NCI-H2171 treated with DMSO at 0.1 percent for 48 hours (cell line): Measurements from ENCODE around the gene BIN2.

Source experiments
- DNase-seq: peaks from one replicate; lab custom pipeline; 2025; lab: John Stamatoyannopoulos, UW

Gene BIN2

DNA sequence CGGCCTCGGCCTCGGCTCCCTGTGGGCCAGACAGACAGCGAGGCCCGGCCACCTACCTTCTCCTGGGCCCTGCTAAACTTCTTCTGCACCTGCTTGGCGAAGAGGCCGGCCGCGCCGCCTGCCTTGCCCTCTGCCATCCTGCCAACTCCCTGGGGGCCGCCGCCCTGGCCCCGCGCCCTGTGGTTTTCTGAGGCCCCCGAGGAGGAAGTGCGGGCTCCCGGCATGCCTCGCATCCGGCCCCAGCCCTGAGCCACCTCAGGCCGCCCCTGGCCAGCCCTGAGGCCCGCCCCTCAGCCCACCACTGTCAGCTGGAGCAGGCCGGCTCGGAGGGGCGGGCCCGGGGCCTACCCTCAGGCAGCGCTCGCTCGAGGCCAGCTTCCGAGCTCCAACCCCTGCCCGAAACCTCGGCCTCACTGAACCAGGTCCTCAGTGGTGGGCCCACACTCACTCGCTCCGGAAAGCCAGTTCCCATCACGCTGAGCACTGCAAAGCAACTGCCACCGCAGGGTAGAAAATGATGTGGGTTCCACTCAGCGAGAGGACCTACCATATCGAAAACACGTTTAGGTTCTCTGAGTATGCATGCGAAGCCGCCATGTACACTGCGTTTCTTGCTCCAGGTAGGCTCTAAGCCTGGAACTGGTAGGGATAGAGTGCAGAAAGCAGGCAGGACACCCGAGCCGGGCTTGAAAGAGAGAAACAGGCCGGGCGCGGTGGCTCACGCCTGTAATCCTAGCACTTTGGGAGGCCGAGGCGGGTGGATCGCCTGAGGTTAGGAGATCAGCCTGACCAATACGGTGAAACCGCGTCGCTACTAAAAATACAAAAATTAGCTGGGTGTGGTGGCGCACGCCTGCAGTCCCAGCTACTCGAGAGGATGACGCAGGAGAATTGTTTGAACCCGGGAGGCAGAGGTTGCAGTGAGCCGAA, at the start of gene BIN2:
TSS of gene BIN2 (minus strand) at position 209 of the 930 bp plus-strand sequence. CDS start at position 137, 72 bp downstream.
- no peak for DNase-seq

DNA sequence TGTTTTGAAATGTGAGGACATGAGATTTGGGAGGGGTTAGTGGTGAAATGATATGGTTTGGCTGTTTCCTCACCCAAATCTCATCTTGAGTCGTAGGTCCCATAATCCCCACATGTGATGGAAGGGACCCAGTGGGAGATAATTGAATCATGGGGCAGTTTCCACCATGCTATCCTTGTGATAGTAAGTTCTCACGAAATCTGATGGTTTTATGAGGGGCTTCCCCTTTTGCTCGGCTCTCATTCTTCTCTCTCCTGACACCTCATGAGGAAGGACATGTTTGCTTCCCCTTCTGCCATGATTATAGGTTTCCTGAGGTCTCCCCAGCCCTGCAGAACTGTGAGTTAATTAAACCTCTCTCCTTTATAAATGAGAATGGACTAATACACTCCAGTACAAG, 49.2 kb upstream of the BIN2 start:
- no peak for DNase-seq

DNA sequence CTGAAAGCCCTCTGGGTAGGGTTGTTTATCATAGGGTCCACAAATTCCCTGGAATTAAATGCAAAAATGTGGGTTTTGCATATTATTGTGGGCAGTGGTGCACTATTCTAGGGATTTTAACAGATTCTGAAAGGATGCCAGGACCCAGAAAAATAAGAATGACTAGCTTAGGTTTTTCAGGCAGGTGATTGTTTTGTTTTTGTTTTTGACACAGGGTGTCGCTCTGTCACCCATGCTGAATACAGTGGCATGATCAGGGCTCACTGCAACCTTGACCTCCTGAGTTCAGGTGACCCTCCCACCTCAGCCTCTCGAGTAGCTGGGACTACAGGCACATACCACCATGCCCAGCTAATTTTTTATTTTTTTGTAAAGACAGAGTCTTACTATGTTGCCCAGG, 48.0 kb upstream of the BIN2 start:
- no peak for DNase-seq

DNA sequence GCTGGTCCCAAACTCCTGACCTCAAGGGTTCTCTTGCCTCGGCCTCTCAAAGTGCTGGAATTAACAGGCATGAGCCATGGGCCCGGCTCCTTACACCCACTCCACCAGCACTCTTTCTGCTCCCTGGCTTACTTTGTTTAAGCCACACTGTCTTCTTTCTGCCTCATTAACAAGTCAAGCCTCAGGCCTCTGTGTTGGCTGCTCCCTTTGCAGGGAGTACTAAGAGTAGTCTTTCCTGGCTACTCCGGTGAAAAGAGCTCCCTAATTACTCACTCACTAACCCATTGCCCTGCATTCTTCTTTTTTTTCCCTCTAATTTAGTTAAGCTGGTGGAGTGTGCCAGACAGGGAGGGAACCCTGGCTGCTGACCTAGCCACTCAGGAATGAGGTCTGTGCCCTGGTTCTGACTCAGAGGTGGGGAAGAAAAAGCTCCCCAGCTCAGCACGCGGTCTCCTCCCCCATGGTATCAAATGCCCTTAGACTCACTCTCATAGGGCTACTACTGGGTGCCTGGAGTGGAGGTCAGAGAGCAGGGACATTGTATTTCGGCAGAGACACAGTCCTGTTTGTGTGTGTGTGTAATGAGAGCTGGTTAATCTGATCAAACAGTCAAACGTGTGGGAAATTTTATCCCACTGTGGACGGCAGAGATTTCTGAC, 47.5 kb upstream of the BIN2 start:
- no peak for DNase-seq

DNA sequence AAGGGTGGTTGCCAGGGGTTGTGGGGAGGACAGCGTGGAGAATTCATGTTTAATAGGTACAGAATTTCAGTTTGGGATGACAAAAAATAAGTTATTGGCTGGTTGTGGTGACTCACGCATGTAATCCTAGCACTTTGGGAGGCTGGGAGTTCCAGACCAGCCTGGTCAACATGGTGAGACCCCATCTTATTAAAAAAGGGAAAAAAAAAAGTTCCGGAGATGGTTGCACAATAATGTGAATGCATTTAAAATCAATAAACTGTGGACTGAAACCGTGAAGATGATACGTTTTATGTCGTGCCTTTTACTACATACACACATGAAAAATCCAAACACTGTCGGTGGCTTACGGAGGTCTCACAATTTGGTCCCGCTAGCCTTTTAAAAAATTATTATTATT, 46.7 kb upstream of the BIN2 start:
- no peak for DNase-seq

DNA sequence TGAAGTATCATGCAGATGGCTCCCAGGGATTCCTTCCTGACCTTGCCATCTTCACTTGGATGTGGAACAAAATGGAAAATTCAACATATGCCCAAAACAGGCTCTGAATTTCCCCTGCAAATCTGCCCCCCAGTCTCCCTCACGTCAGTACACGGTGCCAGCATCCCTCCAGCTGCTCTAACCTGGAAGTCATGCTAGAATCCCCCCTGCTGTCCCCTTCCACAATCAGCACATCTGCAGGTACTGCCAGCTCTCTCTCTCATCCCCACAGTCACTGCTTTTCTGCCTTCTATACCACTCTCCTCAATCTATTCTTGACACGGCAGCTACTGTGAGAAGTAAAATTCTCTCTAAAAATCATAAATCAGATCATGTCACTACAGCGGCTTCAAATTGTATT, 45.6 kb upstream of the BIN2 start:
- DNase-seq, result no peak

DNA sequence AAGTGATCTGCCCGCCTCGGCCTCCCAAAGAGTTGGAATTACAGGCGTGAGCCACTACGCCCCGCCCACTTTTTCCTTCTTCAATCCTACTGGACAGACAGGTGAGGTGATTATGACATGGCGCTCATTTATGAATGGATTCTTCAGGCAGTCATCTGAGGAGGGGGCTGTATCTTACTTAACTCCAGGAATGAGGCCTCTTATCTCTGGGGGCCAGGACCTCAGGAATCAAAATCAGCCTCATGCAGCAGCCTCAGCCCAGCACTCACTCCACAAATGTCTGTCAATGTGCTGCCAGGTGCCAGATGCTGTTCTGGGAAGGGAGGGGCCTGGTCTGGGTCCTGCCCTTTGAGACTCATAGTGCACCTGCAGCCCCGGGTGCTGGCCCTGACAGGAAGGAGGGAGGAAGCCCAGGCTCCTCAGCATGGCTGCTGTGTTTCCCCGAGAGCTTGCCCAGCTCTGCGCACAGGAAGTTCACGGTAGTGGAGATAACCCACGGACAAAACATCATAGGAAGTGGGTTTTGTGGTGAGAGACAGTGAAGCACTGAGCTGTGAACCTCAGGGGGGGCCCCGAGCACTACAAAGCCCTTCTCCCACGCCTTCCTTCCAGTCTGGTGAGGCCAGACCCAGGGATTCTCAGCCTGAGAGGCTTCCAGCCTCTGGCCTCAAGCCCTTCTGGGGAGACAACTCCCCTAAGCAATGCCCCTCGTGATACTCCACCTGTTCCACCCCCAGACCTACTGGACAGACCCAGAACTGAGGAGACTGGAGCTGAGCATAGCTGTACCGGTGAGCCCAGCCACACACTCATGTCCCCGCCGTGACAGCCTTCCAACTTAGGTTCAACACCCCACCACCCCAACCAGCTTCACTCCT, 44.9 kb upstream of the BIN2 start:
- peak; percentile 77 for DNase-seq

DNA sequence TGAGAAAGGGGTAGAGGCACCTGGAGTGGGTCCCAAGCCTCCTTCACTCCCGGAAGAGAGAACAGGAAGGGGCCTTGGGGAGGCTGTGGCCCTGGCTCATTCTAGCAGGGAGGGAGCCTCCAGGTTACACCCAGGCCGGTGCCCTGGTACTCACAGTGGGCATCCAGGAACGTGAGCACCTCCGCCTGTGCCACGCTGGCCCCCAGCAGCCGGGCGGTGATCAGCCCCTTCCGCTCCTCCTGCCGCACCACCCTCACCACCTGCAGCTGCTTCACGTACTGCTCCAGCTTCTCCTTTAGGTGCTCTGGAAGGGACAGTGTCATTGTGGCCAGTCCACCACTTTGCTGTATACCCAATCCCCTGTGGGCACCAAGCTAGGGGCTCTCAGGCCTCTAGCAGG, 41.3 kb upstream of the BIN2 start:
- no peak for DNase-seq

DNA sequence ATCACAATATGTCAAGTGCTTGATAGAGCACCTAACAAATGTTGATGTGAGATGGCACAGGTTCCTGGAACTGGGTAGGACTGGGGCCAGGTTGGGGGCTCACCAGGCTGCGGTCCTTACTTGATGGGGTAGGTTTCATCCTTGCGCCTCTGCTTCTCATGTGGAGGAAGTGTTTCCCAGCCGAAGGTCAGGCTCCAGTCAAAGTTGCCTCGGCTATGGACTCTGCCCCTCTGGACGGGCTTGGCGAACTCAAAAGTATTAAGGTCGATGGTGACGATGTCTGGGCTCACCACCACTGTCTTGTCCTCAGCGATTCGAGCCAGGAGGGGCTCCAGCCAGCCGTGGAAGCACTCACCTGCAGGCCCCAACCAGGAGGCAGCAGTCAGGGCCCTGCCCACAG, 40.0 kb upstream of the BIN2 start:
- no peak for DNase-seq

DNA sequence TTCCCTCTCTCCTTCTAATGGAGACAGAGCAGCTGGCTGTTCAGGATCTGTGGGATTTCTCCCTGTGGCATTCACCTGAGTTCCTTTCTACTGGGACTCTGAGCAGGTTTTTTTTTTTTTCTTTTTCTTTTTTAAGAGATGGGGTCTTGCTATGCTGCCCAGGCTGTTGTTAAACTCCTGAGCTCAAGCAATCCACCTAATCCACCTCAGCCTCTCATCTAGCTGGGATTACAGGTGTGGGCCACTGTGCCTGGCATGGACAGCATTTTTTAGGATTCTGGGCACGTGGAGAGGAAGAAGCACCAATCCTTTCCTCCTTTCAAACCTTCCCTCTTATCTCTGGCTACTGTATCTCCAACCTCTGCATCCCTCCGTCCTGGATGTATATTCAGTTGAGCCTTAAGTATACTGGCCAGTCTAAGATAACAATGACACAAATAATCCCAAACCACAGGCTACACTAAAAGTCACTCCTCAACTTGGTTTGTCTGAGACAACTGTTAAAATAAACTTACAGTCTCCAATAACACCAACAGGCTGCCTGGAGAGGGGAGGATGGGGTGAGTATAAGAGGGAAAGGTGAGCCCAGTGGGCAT, 38.9 kb upstream of the BIN2 start:
- no peak for DNase-seq

DNA sequence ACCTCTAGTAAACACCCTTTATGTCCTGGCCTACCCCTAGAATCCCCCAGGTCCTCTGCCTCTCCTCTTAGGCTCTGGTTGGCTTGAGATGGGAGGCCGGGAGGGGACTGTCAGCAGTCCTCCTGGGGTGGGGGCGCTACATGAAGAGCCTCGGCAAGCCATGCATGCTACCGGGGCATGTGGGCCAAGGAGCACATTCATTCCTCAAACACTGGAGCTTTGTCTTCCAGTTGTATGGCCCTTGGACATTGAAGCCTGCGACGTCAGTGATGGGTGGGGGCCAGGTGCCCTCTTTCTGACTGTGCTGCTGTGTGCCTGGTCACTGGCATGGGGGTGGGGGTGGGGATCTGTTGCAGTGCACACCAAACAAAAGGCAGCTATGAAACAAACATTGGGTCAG, 38.3 kb upstream of the BIN2 start:
- DNase-seq, result no peak

DNA sequence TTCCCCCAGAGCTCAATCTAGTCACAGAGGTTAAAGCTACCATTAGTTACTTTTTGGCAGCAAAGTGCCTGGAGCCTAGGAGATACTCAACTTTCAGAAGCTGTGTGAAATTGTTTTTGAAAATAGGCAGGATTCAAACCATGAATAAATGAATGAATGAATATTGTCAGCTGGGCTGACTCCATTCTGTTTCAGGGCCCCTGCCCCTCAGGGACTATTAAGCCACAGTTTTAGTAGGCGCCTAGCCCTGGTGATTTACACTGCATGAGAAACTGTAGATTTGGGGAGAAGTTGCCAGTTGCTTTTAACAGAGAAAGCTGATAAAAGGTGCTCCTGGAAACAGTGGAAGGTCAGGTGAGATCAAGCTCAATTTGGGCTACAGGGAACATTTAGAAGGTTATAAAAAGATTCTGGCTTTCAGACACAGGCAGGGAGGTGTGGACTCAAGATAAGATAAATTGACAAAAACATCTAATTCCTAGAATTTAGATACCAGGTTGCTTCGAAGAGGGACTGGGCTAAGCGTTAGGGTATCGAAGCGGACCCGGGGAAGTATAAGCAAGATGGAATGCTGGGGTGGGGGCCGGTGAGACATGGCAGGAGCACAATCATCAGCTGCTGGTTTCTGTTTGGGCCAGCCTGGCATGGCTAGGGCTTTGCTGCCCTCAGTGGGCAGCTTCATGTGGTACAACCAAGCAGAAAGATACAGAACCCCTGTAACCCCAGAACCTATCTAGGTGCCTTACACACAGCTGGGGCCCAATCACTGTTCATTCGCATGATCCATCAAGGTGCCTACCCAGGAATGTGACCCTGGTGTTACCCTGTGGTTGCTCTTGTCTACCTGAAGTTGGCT, 37.4 kb upstream of the BIN2 start:
- DNase-seq, result no peak

DNA sequence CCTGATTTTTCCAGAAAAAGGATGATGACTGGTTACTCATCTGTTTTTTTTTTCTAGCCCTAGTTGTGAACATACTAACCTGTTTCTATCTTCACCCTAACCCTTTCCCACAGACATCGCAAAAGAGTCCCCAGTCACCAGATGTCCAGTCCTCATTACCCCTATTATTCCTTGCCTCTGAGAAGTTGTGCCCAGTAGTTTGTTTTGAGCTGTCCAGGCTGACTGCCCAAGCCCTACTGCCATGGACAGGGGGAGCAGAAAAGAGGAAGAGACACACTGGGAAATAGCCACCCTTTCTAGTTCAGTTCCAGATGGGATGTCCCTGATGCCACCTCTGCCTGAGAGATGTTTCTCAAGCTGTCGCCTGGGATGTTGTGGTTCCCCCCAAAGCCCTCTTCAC, 36.3 kb upstream of the BIN2 start:
- no peak for DNase-seq

DNA sequence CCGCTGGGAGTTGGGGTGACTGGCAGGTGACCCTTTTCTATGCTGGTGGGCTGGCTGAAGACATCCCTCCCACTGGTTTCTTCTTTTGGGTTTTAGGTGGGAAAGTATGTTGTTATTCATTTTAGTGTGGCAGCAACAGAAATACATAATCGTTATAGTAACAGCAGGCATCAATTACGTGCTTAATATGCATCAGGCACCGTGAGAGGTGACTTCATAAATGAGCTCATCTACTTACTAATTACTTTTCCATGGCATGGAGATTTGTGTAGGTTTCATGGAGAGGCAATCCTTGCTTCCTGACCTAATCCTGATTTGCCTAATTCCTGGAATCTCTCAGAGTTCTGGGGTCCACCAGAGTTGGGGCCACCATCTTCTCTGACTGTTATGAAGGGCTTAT, 35.9 kb upstream of the BIN2 start:
- DNase-seq, result no peak

DNA sequence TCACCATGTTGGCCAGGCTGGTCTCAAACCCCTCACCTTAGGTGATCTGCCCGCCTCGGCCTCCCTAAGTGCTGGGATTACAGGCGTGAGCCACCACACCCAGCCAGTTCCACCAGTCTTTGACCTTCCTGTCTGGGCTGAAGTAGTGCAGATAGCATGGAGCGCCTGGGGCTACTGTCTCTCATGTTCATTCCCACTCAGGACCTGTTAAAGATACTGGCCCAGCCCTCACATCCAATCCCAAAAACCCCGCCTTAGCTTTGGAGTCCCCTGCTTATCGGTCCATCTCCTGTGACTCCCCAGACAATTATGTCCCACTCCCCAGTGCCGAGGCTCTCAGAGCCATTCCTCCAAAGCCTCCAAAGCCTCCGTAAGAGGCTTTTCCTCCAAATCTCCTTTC, 34.5 kb upstream of the BIN2 start:
- no peak for DNase-seq

DNA sequence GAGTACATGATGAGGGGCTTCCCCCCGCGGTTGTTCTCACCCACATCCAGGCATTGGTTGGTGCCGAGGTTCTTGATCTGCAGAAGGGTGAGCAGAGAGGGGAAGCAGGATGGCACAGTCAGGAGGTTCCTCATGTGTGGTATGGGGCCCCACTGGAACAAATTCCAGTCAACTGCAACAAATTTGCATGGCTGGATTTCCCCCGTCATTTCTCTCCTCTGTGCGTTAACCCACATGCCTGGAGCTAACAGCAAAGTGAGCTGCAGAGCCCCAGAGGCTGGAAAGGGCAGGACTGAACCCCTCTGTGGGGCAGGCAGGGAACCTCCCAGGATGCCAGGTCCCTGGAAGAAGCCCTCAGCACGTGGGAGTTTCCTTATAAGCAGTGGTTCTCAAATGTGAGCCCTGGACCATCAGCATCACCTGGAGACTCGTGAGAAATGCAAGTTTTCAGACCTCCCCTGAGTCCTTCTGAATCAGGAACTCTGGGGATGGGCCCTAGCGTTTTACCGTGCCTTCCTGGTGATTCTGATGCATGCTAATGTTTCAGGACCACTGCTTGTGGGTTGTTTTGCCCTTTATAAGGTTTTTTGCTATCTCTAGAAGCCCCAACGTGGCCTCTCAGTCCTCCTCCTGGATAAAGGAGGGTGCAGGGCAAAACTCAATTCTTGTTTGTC, 33.5 kb upstream of the BIN2 start:
- no peak for DNase-seq

DNA sequence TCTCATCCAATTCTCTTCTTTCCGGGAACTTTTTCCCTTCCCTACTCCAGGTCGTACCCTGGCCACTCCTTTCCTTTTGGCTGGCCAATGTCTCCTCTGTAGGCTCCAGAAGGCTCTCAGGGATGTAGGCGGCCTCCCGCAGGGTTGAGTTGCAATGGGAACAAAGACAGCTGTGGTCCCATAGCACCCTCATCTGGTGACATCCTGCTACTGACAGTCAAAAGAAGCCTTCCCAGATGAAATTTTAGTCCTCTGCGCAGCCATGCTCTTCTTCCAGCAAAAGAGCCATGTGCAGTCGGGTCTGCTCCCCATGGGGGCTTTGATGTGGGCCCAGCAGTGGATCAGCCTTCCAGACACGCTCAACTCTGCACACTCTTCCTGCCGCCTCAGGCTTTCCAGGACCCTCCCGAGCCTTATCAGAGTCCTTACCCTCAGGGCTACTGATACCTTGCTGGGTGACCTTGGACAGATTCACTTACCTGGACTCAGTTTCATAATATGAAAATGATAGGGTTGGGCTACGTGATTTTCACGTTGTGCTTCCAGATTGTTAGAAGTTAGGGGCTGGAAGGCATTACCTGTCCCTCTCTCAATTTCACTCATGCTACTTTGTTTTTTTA, 28.0 kb upstream of the BIN2 start:
- DNase-seq, result peak; percentile 19

DNA sequence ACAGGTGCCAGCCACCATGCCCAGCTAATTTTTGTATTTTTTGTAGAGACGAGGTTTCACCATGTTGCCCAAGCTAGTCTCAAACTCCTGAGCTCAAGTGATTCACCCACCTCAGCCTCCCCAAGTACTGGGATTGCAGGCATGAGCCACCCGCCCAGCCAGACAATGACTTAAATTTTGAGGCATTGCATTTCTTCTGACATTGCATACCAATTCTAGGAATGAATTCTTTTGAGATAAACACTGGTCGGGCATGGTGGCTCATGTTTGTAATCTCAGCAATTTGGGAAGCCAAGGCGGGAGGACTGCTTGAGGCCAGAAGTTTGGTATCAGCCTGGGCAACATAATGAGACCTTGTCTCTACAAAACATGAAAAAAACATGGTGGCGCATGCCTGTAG, 25.1 kb upstream of the BIN2 start:
- DNase-seq, result no peak

DNA sequence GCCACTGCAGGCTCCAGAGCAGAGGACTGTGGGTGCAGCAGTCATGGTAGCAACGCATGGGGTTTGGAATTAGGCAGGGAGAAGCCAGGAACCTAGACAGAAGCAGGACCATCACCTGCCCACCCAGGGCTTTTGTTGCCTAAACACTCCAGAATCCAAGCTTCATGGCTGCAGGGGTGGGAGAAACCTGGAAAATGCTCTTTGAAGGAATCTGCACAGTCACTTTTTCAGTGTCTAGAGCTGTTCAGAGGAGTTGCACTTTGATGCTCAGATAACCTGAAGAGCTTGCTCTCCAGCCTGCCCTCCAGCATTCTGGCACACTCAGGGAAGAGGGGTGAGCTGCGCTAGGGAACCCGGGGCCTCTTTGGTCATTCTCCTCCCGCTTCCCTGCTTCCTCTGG, 24.1 kb upstream of the BIN2 start:
- no peak for DNase-seq

DNA sequence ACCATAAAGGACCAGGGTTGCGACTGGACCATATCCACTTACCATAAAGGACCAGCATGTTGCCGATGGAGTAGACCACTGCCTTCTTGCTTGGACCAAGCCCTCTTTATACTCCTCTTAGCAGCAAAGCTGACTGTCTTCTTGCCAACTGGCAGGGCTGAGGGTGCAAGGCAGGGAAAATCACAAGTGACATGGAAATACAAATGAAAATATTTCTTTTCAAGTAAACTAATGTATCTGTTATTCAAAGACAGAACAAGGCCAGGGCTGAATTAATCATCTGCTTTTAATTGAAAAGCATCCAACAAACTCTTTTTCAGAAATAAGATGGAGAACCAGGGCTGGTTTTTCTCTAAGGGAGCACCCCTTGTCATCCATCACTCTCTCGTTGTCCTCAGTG, 22.6 kb upstream of the BIN2 start, which contains the start of gene CELA1:
TSS of gene CELA1 (minus strand) at position 99 of the 400 bp plus-strand sequence. CDS start at position 58, 41 bp downstream.
- DNase-seq, result no peak
